ENCODE measurements around the gene TNFRSF9. TPM values are rescaled to one million over a fixed set of nuclear protein-coding genes. Genes with fewer than 3 reads are reported as not detected.

TNFRSF9 gene
- total RNA-seq, 5 donors from 2014 or later (not counting 1 experiment from before 2014, with no cell fraction given) = 0.59 to 4.3 (median 0.88) TPM

DNA sequence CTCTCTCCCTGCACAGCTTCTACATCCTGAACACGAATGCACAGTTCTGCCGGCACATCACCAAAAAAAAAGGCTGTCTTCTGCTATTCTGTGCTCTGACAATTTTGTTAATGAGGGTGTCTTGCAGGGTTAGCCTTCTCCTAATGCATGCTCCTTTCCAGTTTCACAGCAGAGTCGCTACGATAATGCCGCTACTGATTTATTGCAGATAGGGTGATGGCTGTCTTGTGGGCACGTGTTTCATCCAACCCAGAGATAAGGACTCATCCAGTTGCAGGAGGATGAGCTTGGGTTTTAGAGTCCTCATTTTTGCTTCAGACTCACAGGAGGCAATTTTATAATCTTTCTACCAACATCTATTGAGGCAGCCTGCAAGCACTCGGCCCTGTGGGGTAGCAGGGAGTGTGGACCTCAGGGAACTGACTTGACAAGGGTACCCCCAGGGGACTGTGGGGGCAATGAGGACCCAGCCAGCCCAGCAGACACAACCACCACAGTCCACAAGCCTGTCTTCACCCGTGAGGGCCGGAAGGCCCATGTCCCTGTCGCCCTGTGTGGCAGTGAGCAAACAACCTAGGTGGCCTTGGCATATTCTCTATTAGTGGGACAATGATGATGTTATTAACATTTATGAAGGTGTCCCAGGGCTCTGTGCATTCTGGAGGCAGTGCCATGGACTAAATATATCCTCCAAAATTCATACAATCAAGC is 72.4 kb downstream of the TNFRSF9 start:
- Histone ChIP-seq H3K9me3 (no peaks in the 10 kb centered on the region), H3K4me3 (ENCODE audit: control insufficient read depth in 1 of 2, extremely low read depth in 1 of 2, low read length in 1 of 2) (no peak overlapping the region), H3K36me3 (ENCODE audit: control insufficient read depth in 2 of 2, extremely low read depth in 1 of 2, insufficient read depth in 1 of 2, low read length in 1 of 2) (no peaks in the 10 kb centered on the region), H3K27me3 (replicated peaks in 1 of 2; ENCODE audit: control insufficient read depth in 2 of 2, extremely low read depth in 1 of 2, insufficient read depth in 2 of 2, low read length in 1 of 2) (peaks cover 0 to 6% of the 10 kb centered on the region in 2 experiments), H3K27ac (ENCODE audit: low read length) (no peak overlapping the region), H3K4me1 (ENCODE audit: control insufficient read depth in 1 of 2, extremely low read depth in 1 of 2, insufficient read depth in 2 of 2, low read length in 2 of 2) (no peaks in the 10 kb centered on the region)
- H3K36me3 Mint-ChIP-seq = peaks cover 16% of the 10 kb centered on the region
- H3K27me3 Mint-ChIP-seq = peaks cover 0 to 2% of the 10 kb centered on the region in 2 donors
- DNase-seq (no peak), ATAC-seq (replicated peaks in 1 of 4) (no peak)
- no peak overlapping the region for H3K4me3 Mint-ChIP-seq
- ChIA-PET POLR2A (no interaction called here), CTCF (no interaction called here)
- no peaks in the 10 kb centered on the region for H3K9me3 Mint-ChIP-seq
- peaks cover 0 to 1% (median 0%) of the 10 kb centered on the region in 3 donors for H3K4me1 Mint-ChIP-seq
- WGBS (ENCODE audit: insufficient coverage) = 80% methylated on average over 4 of the region's 10 CpGs
- H3K27ac Mint-ChIP-seq = no peak overlapping the region

GRCh38 chr1:7865978-7866377 is 74.7 kb downstream of the TNFRSF9 start:
- no peak overlapping the region for H3K27ac ChIP-seq (ENCODE audit: low read length)
- DNase-seq (no peak), ATAC-seq (replicated peaks in 1 of 4) (no peak)
- Mint-ChIP-seq H3K9me3 (no peaks in the 10 kb centered on the region), H3K4me1 (no peaks in the 10 kb centered on the region), H3K27ac (no peak overlapping the region), H3K36me3 (peaks cover 10% of the 10 kb centered on the region), H3K4me3 (no peak overlapping the region), H3K27me3 (no peaks in the 10 kb centered on the region)
- H3K4me3 ChIP-seq (ENCODE audit: control insufficient read depth in 1 of 2, extremely low read depth in 1 of 2, low read length in 1 of 2) = no peak overlapping the region
- no peaks in the 10 kb centered on the region for H3K4me1 ChIP-seq (ENCODE audit: control insufficient read depth in 1 of 2, extremely low read depth in 1 of 2, insufficient read depth in 2 of 2, low read length in 2 of 2)
- no peaks in the 10 kb centered on the region for H3K9me3 ChIP-seq
- H3K36me3 ChIP-seq (ENCODE audit: control insufficient read depth in 2 of 2, extremely low read depth in 1 of 2, insufficient read depth in 1 of 2, low read length in 1 of 2) = no peaks in the 10 kb centered on the region
- WGBS (ENCODE audit: insufficient coverage) = 92% methylated on average over 14 of the region's 16 CpGs
- POLR2A ChIA-PET = no interaction called here
- peaks cover 0 to 6% of the 10 kb centered on the region in 2 experiments for H3K27me3 ChIP-seq (replicated peaks in 1 of 2; ENCODE audit: control insufficient read depth in 2 of 2, extremely low read depth in 1 of 2, insufficient read depth in 2 of 2, low read length in 1 of 2)
- CTCF ChIA-PET = no interaction called here

Other genes starting within 250 kb of the TNFRSF9 start
- 10 to 100 TPM; 39.2 to 57.3 (median 53.3) TPM for gene VAMP3, start 169.5 kb downstream of the TNFRSF9 start, total RNA-seq
- 10 to 100 TPM in 1 of 5 donors, 1 to 10 TPM in 4; 4.2 to 13.5 (median 7.4) TPM for gene PER3, start 156.5 kb downstream of the TNFRSF9 start, total RNA-seq
- 10 to 100 TPM in 1 of 5 donors, 1 to 10 TPM in 2, under 1 TPM in 2; 0.58 to 11.6 (median 1.3) TPM for gene UTS2, start 87.8 kb downstream of the TNFRSF9 start, total RNA-seq
- 100 to 1,000 TPM; 103 to 125 (median 116) TPM for gene PARK7, start 20.9 kb upstream of the TNFRSF9 start, total RNA-seq
- 1 to 10 TPM; 1.5 to 3.8 (median 2.2) TPM for gene ERRFI1, start 85.5 kb upstream of the TNFRSF9 start, total RNA-seq

Data from T-cell (primary cell).